Kidney tubule cell (primary cell): Measurements from ENCODE around the gene FXYD5.
A peak's percentile ranks its signal among the peaks of the same experiment; 100 is the strongest.

Source experiments
- DNase-seq: peaks from one replicate; pipeline ENCODE4 v3.0.0-alpha.2; 2018; ENCODE audit warnings: low spot score

Gene FXYD5

DNA sequence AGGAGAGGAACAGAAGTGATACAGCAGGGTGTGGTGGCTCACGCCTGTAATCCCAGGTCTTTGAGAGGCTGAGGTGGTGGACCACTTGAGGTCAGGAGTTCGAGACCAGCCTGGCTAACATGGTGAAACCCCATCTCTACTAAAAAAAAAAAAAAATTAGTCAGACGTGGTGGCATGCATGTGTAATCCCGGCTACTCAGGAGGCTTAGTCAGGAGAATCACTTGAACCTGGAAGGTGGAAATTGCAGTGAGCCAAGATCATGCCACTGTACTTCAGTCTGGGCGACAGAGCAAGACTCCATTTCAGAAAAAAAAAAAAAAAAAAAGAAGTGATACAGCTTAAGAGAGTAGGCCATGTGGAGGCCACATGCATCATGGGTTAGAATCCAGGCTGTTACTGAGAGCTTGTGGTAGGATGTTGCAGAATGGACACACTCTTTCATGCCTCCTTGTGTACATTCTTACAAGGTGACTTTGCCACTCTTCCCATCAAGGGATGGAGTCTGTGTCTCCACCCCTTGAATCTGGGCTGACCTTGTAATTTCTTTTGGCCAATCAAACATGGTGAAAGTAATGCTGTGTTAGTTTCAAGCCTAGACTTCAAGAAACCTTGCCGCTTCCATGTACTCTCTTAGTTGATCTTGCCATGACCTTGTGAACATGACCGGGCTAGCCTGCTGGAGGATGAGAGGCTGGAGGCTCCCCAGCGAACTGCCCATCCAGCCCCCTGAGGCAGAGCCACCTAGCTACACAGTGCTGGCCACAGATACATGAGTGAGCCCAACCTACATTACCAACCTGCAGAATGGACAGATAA lies 61.7 kb downstream of the FXYD5 start:
- peak; percentile 68 for DNase-seq

DNA sequence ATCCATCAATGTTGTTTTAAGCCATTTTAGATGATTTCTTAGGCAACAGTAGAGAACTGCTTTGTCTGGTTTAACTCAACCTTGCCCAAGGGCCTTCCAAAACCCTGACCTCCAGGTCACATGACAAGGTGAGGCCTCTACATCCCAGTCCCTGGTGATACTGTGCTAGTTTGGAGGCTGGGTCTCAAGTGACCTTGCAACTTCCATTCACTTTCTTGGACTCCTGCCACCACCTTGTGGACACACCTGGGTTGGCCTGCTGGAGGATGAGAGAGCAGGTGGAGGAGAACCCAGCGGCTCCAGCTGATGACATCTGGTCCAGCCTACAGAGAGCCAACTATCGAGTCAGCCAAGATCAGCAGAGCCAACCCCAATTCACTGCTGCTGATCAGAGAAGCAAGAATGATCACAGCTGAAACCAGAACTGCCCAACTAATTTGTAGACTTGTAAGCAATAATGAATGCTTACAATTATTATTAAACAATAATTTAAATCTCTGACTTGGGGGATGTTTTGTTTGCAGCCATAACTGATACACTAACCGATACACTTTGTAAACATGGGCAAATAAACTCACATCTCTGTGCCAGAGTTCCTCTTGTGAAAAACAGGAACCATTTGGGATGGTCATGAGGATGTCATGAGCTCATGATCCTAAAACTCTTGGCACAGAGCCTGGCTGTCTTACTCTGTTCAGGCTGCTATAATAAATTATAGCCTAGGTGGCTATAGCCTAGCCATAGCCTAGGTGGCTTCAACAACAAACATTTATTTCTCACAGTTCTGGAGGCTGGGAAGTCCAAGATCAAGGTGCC lies 62.5 kb downstream of the FXYD5 start:
- peak; percentile 22 for DNase-seq

DNA sequence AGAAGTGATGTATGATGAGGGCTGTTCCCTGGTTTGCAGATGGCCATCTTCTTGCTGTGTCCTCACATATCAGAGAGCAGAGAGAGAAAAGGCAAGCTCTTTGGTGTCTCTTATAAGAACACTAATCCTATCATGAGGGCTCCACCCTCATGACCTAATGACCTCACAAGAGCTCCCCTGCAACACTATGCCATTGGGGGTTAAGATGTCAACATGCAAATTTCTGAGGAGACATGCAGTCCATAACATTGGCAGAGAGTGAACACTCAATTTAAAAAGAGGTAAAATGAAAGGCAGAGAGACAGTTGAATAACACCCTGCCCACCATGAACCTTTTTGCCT lies 63.1 kb downstream of the FXYD5 start:
- no peak for DNase-seq

- DNase-seq, result no peak
Measured at GRCh38 chr19:35219008-35219407, 64.5 kb downstream of the FXYD5 start.
